Suprapubic skin (tissue), 4 donors: ENCODE data around the gene COL28A1.

Experiments used
- POLR2A ChIP-seq, 2 donors: fragments of 450-650 bp; IDR thresholded peaks; one replicate each; pipeline ENCODE4 v1.6.1; 2017; ENCODE audit warnings: antibody characterized with exemption in 2 of 2, mild to moderate bottlenecking in 2 of 2, moderate library complexity in 2 of 2
- POLR2AphosphoS5 ChIP-seq, 3 donors: sonication (generic); formaldehyde crosslinking; IDR thresholded peaks; one replicate each; pipeline ENCODE4 v1.6.1; 2017; ENCODE audit warnings: antibody characterized with exemption in 3 of 3
- TF ChIP-seq, protein P1 (sequence below), 2 donors: fragments of 200-600 bp in 1 of 2; fragments of 450-650 bp in 1 of 2; sonication (generic) in 1 of 2; IDR thresholded peaks; one replicate each; pipeline ENCODE4 v1.5.1; 2016 to 2019; ENCODE audit warnings: antibody characterized with exemption in 2 of 2, mild to moderate bottlenecking in 1 of 2, moderate library complexity in 1 of 2

- TF ChIP-seq POLR2AphosphoS5 (IDR thresholded peaks at IDR 0.05) (no peak), POLR2A (IDR thresholded peaks at IDR 0.05) (no peak)
- TF ChIP-seq, protein P1, sequence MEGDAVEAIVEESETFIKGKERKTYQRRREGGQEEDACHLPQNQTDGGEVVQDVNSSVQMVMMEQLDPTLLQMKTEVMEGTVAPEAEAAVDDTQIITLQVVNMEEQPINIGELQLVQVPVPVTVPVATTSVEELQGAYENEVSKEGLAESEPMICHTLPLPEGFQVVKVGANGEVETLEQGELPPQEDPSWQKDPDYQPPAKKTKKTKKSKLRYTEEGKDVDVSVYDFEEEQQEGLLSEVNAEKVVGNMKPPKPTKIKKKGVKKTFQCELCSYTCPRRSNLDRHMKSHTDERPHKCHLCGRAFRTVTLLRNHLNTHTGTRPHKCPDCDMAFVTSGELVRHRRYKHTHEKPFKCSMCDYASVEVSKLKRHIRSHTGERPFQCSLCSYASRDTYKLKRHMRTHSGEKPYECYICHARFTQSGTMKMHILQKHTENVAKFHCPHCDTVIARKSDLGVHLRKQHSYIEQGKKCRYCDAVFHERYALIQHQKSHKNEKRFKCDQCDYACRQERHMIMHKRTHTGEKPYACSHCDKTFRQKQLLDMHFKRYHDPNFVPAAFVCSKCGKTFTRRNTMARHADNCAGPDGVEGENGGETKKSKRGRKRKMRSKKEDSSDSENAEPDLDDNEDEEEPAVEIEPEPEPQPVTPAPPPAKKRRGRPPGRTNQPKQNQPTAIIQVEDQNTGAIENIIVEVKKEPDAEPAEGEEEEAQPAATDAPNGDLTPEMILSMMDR (IDR thresholded peaks at IDR 0.05), result no peak
These were observed 166.5 kb downstream of the COL28A1 start for GRCh38 chr7:7369134-7369533.
